ENCODE data around the gene FAM171A1.
"Not testable (repeated sequence)": the region's sequence is repeated elsewhere in the genome, so short reads cannot be mapped to it uniquely, and the experiment has no call there.

FAM171A1 gene

GRCh38 chr10:15207410-15207809, 163.7 kb downstream of the FAM171A1 start:
- not testable (repeated sequence) for DNase-seq

- no peak for DNase-seq
Observed at GRCh38 chr10:15202639-15203038, 168.4 kb downstream of the FAM171A1 start.

- DNase-seq: not testable (repeated sequence)
Observed at GRCh38 chr10:15202301-15202621, 168.8 kb downstream of the FAM171A1 start.

- no peak for DNase-seq
Observed at GRCh38 chr10:15201589-15202300, 169.3 kb downstream of the FAM171A1 start.

- no peak for DNase-seq
Observed at GRCh38 chr10:15200626-15201025, 170.5 kb downstream of the FAM171A1 start.

- DNase-seq: no peak
Observed at GRCh38 chr10:15197911-15198310, 173.2 kb downstream of the FAM171A1 start.

- no peak for DNase-seq
Observed at GRCh38 chr10:15197276-15197675, 173.8 kb downstream of the FAM171A1 start.

- DNase-seq: no peak
Observed at GRCh38 chr10:15196021-15196834, 174.9 kb downstream of the FAM171A1 start.

GRCh38 chr10:15189133-15189885, 181.8 kb downstream of the FAM171A1 start:
- DNase-seq: no peak

GRCh38 chr10:15188603-15189002, 182.5 kb downstream of the FAM171A1 start:
- DNase-seq: no peak

GRCh38 chr10:15183689-15184481, 187.2 kb downstream of the FAM171A1 start:
- DNase-seq: no peak

- no peak for DNase-seq
Observed at GRCh38 chr10:15182540-15183207, 188.4 kb downstream of the FAM171A1 start.

- no peak for DNase-seq
Observed at GRCh38 chr10:15181576-15182156, 189.4 kb downstream of the FAM171A1 start.

GRCh38 chr10:15180736-15181135, 190.4 kb downstream of the FAM171A1 start:
- DNase-seq: no peak

GRCh38 chr10:15176269-15176668, 194.8 kb downstream of the FAM171A1 start:
- no peak for DNase-seq

- DNase-seq: no peak
Observed at GRCh38 chr10:15175587-15175986, 195.5 kb downstream of the FAM171A1 start.

GRCh38 chr10:15172306-15172840, 198.7 kb downstream of the FAM171A1 start:
- DNase-seq: no peak

GRCh38 chr10:15169555-15170401, 201.3 kb downstream of the FAM171A1 start:
- DNase-seq: no peak

- DNase-seq: peak; percentile 66
Observed at GRCh38 chr10:15168786-15169554, 202.1 kb downstream of the FAM171A1 start.
